Measurements from ENCODE around the gene C1QL4.

C1QL4 gene

GRCh38 chr12:49305762-49306510 is 31.1 kb downstream of the C1QL4 start:
- H3K27me3 Mint-ChIP-seq: peaks cover 27% of the 10 kb centered on the region

GRCh38 chr12:49304161-49304560 is 32.8 kb downstream of the C1QL4 start:
- Mint-ChIP-seq H3K36me3 (no peaks in the 10 kb centered on the region), H3K9me3 (no peaks in the 10 kb centered on the region), H3K4me1 (no peaks in the 10 kb centered on the region), H3K4me3 (no peak overlapping the region), H3K27me3 (peaks cover 24% of the 10 kb centered on the region), H3K27ac (no peak overlapping the region)

More at GRCh38 chr12:49305762-49306510, 31.1 kb downstream of the C1QL4 start:
- Mint-ChIP-seq H3K27ac (no peak overlapping the region), H3K4me1 (no peaks in the 10 kb centered on the region), H3K4me3 (no peak overlapping the region), H3K36me3 (no peaks in the 10 kb centered on the region), H3K9me3 (no peaks in the 10 kb centered on the region)

- Mint-ChIP-seq H3K27me3 (peaks cover 31% of the 10 kb centered on the region), H3K4me3 (no peak overlapping the region), H3K36me3 (no peaks in the 10 kb centered on the region), H3K27ac (no peak overlapping the region), H3K9me3 (no peaks in the 10 kb centered on the region), H3K4me1 (peaks cover 12% of the 10 kb centered on the region)
Measured at GRCh38 chr12:49301760-49302159, 35.2 kb downstream of the C1QL4 start.

GRCh38 chr12:49298160-49298559 is 38.8 kb downstream of the C1QL4 start:
- Mint-ChIP-seq H3K27me3 (peaks cover 34% of the 10 kb centered on the region), H3K4me1 (peaks cover 19% of the 10 kb centered on the region), H3K9me3 (no peaks in the 10 kb centered on the region), H3K27ac (peak overlapping the region; percentile 46), H3K36me3 (no peaks in the 10 kb centered on the region), H3K4me3 (no peak overlapping the region)

- H3K36me3 Mint-ChIP-seq: no peaks in the 10 kb centered on the region
- H3K4me3 Mint-ChIP-seq: peak overlapping the region; percentile 44
- no peaks in the 10 kb centered on the region for H3K9me3 Mint-ChIP-seq
- H3K4me1 Mint-ChIP-seq: peaks cover 19% of the 10 kb centered on the region
- H3K27ac Mint-ChIP-seq: peak overlapping the region; percentile 46
- H3K27me3 Mint-ChIP-seq: peaks cover 29% of the 10 kb centered on the region
Measured at GRCh38 chr12:49297695-49298060, 39.3 kb downstream of the C1QL4 start.

GRCh38 chr12:49296836-49297694 is 39.9 kb downstream of the C1QL4 start:
- Mint-ChIP-seq H3K36me3 (no peaks in the 10 kb centered on the region), H3K4me1 (peaks cover 19% of the 10 kb centered on the region), H3K27ac (no peak overlapping the region), H3K9me3 (no peaks in the 10 kb centered on the region), H3K27me3 (peaks cover 28% of the 10 kb centered on the region), H3K4me3 (peak overlapping the region; percentile 64)

- Mint-ChIP-seq H3K27me3 (peaks cover 30% of the 10 kb centered on the region), H3K9me3 (no peaks in the 10 kb centered on the region)
Measured at GRCh38 chr12:49296034-49296835, 40.8 kb downstream of the C1QL4 start.

GRCh38 chr12:49295082-49295936 is 41.7 kb downstream of the C1QL4 start, which contains the start of gene PRPH:
TSS of gene PRPH (plus strand) at chr12:49295147. CDS start at chr12:49295201, 54 bp downstream.
- Mint-ChIP-seq H3K9me3 (no peaks in the 10 kb centered on the region), H3K4me3 (no peak within 1 kb of the TSS), H3K36me3 (no peaks in the 10 kb centered on the region), H3K4me1 (peaks cover 19% of the 10 kb centered on the region), H3K27ac (no peak within 1 kb of the TSS), H3K27me3 (peaks cover 26% of the 10 kb centered on the region)

More at GRCh38 chr12:49296034-49296835, 40.8 kb downstream of the C1QL4 start:
- H3K27ac Mint-ChIP-seq: no peak overlapping the region
- no peaks in the 10 kb centered on the region for H3K36me3 Mint-ChIP-seq
- H3K4me3 Mint-ChIP-seq: peak overlapping the region; percentile 64
- peaks cover 19% of the 10 kb centered on the region for H3K4me1 Mint-ChIP-seq

GRCh38 chr12:49294804-49295081 is 42.2 kb downstream of the C1QL4 start:
- peaks cover 19% of the 10 kb centered on the region for H3K4me1 Mint-ChIP-seq
- H3K27ac Mint-ChIP-seq: no peak overlapping the region
- H3K9me3 Mint-ChIP-seq: no peaks in the 10 kb centered on the region
- H3K27me3 Mint-ChIP-seq: peaks cover 26% of the 10 kb centered on the region
- H3K36me3 Mint-ChIP-seq: no peaks in the 10 kb centered on the region
- no peak overlapping the region for H3K4me3 Mint-ChIP-seq

GRCh38 chr12:49294086-49294803 is 42.7 kb downstream of the C1QL4 start:
- no peaks in the 10 kb centered on the region for H3K9me3 Mint-ChIP-seq
- H3K27me3 Mint-ChIP-seq: peaks cover 26% of the 10 kb centered on the region
- no peak overlapping the region for H3K4me3 Mint-ChIP-seq
- no peaks in the 10 kb centered on the region for H3K36me3 Mint-ChIP-seq
- H3K4me1 Mint-ChIP-seq: peaks cover 19% of the 10 kb centered on the region
- no peak overlapping the region for H3K27ac Mint-ChIP-seq

GRCh38 chr12:49293056-49293956 is 43.7 kb downstream of the C1QL4 start:
- H3K4me1 Mint-ChIP-seq: peaks cover 19% of the 10 kb centered on the region
- H3K27me3 Mint-ChIP-seq: peaks cover 26% of the 10 kb centered on the region
- no peaks in the 10 kb centered on the region for H3K9me3 Mint-ChIP-seq
- H3K36me3 Mint-ChIP-seq: no peaks in the 10 kb centered on the region
- H3K27ac Mint-ChIP-seq: no peak overlapping the region
- no peak overlapping the region for H3K4me3 Mint-ChIP-seq

- H3K4me1 Mint-ChIP-seq: peaks cover 16% of the 10 kb centered on the region
- H3K27me3 Mint-ChIP-seq: peaks cover 27% of the 10 kb centered on the region
- H3K9me3 Mint-ChIP-seq: no peaks in the 10 kb centered on the region
- no peaks in the 10 kb centered on the region for H3K36me3 Mint-ChIP-seq
- H3K4me3 Mint-ChIP-seq: no peak overlapping the region
- H3K27ac Mint-ChIP-seq: no peak overlapping the region
Measured at GRCh38 chr12:49292729-49293055, 44.3 kb downstream of the C1QL4 start.

- no peaks in the 10 kb centered on the region for H3K36me3 Mint-ChIP-seq
- H3K9me3 Mint-ChIP-seq: no peaks in the 10 kb centered on the region
- H3K4me3 Mint-ChIP-seq: no peak overlapping the region
- no peaks in the 10 kb centered on the region for H3K4me1 Mint-ChIP-seq
- H3K27ac Mint-ChIP-seq: no peak overlapping the region
- peaks cover 24% of the 10 kb centered on the region for H3K27me3 Mint-ChIP-seq
Measured at GRCh38 chr12:49288922-49289555, 47.9 kb downstream of the C1QL4 start.
